ENCODE data around the gene RPLP2. TPM values are rescaled to one million over a fixed set of nuclear protein-coding genes. Genes with fewer than 3 reads are reported as not detected.

RPLP2 gene
- total and polyA plus RNA-seq, 2 of the 4 experiments (the other 2 are of a cell fraction), result 59.9 to 1,897 TPM

- TF ChIP-seq MAZ (IDR thresholded peaks at IDR 0.05; ENCODE audit: borderline replicate concordance, low read depth, low read length), result no peak
Observed at GRCh38 chr11:790721-791564, 18.8 kb upstream of the RPLP2 start (continued).

- Histone ChIP-seq H3K4ac (ENCODE audit: low read depth, low read length) (no peak overlapping the region), H2BK5ac (ENCODE audit: low read depth, low read length, poor library complexity, severe bottlenecking) (no peak overlapping the region), H2BK15ac (ENCODE audit: low read depth, low read length) (no peak overlapping the region), H3K27ac (ENCODE audit: insufficient read depth, low read length) (no peak overlapping the region), H3K56ac (ENCODE audit: extremely low read depth, insufficient read depth, low read length) (no peak overlapping the region), H4K8ac (ENCODE audit: low read depth in 2 of 2, low read length in 2 of 2) (no peak overlapping the region), H3K4me2 (ENCODE audit: low read depth, low read length) (no peak overlapping the region), H2AFZ (replicated peaks; ENCODE audit: low read length, poor library complexity) (no peak overlapping the region), H2AK5ac (ENCODE audit: low read depth, low read length) (no peak overlapping the region), H2BK120ac (ENCODE audit: low read depth, low read length) (no peak overlapping the region), H3K79me1 (ENCODE audit: low read depth in 1 of 2, low read length in 2 of 2) (peaks cover 0 to 27% of the 10 kb centered on the region in 2 experiments; a peak in 3 of 4 replicates), H2AK9ac (replicated peaks; ENCODE audit: low read depth, low read length, poor library complexity) (no peak overlapping the region), H3K18ac (ENCODE audit: low read depth, low read length) (no peak overlapping the region), H4K5ac (ENCODE audit: low read depth, low read length) (no peak overlapping the region), H3K36me3 (ENCODE audit: control insufficient read depth, insufficient read depth, low read length) (peaks cover 23% of the 10 kb centered on the region; the same call in 1 of the 2 replicates), H4K91ac (ENCODE audit: insufficient read depth, low read depth, low read length) (no peak overlapping the region), H3K4me3 (ENCODE audit: insufficient read depth, low read depth, low read length) (no peak overlapping the region), H4K20me1 (ENCODE audit: insufficient read depth, low read length) (peaks cover 7% of the 10 kb centered on the region), H3K23ac (ENCODE audit: low read depth, low read length) (no peak overlapping the region), H3K27me3 (ENCODE audit: control insufficient read depth, insufficient read depth, low read length) (no peaks in the 10 kb centered on the region), H3K14ac (replicated peaks; ENCODE audit: low read depth, low read length) (no peak overlapping the region), H3K9me1 (ENCODE audit: insufficient read depth, low read length) (peaks cover 6% of the 10 kb centered on the region; the same call in 1 of the 2 replicates), H3K9me3 (ENCODE audit: control insufficient read depth, insufficient read depth, low read length) (no peaks in the 10 kb centered on the region), H2BK20ac (ENCODE audit: low read depth, low read length) (no peak overlapping the region), H3K9ac (ENCODE audit: low read depth, low read length) (no peak overlapping the region), H3K4me1 (ENCODE audit: control insufficient read depth, insufficient read depth, low read length) (peaks cover 12% of the 10 kb centered on the region)
- WGBS, 2 experiments (ENCODE audit: extremely low coverage in 2 of 2, insufficient read length in 1 of 2), result 95% methylated on average over 7 of the region's 49 CpGs; no CpG with 5 or more reads in 1 of the 2 experiments
- ATAC-seq (ENCODE audit: low read depth) (no peak), DNase-seq (no peak)
- CTCF ChIA-PET, result no interaction called here
- no TSS peak for BruUV-seq (replicated peaks)
- dilution Hi-C loops (cut with HindIII; ENCODE audit: low sequenced_read_pairs, unreplicated experiment) (no loop called here), intact Hi-C loops (cut with micrococcal nuclease) (no loop called here), in situ Hi-C loops (cut with MboI; ENCODE audit: low sequenced_read_pairs) (no loop called here)
- POLR2A ChIA-PET (ENCODE audit: unreplicated experiment), result interaction anchor here (0.6 kb wide), 1 partner anchor 88 kb away, joined by 3 read pairs; no protein-coding TSS in a partner anchor
- TF ChIP-seq CTCF (conservative IDR thresholded peaks at IDR 0.05; ENCODE audit: low read depth, low read length), result no peak
- TF ChIP-seq RAD21 (IDR thresholded peaks at IDR 0.05; ENCODE audit: low read length), result no peak
- TF ChIP-seq, protein P1, sequence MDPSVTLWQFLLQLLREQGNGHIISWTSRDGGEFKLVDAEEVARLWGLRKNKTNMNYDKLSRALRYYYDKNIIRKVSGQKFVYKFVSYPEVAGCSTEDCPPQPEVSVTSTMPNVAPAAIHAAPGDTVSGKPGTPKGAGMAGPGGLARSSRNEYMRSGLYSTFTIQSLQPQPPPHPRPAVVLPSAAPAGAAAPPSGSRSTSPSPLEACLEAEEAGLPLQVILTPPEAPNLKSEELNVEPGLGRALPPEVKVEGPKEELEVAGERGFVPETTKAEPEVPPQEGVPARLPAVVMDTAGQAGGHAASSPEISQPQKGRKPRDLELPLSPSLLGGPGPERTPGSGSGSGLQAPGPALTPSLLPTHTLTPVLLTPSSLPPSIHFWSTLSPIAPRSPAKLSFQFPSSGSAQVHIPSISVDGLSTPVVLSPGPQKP (IDR thresholded peaks at IDR 0.05; ENCODE audit: borderline replicate concordance, low read depth, low read length), result no peak
- no peak for TF ChIP-seq CHD1 (IDR thresholded peaks at IDR 0.05; ENCODE audit: low read depth, low read length)
- TF ChIP-seq, protein P2, sequence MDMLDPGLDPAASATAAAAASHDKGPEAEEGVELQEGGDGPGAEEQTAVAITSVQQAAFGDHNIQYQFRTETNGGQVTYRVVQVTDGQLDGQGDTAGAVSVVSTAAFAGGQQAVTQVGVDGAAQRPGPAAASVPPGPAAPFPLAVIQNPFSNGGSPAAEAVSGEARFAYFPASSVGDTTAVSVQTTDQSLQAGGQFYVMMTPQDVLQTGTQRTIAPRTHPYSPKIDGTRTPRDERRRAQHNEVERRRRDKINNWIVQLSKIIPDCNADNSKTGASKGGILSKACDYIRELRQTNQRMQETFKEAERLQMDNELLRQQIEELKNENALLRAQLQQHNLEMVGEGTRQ (IDR thresholded peaks at IDR 0.05; ENCODE audit: low read depth, low read length), result no peak
- TF ChIP-seq BHLHE40 (IDR thresholded peaks at IDR 0.05; ENCODE audit: low read depth, low read length), result no peak
- TF ChIP-seq MAZ (IDR thresholded peaks at IDR 0.05; ENCODE audit: borderline replicate concordance, low read depth, low read length), result no peak
- no peak for TF ChIP-seq MAFK (IDR thresholded peaks at IDR 0.05; ENCODE audit: low read depth, low read length)
- no peak for TF ChIP-seq CEBPB (IDR thresholded peaks at IDR 0.05; ENCODE audit: low read depth, low read length)
Observed at GRCh38 chr11:791658-792534, 17.9 kb upstream of the RPLP2 start.
